Smooth muscle cell (in vitro differentiated cells): ENCODE data around the gene NOTCH4. TPM values are rescaled to one million over a fixed set of nuclear protein-coding genes. Genes with fewer than 3 reads are reported as not detected.

Experiments used
- DNase-seq: peaks from one replicate; lab custom pipeline; 2025; ENCODE audit not compliant: unreplicated experiment; lab: John Stamatoyannopoulos, UW
- H2AFZ ChIP-seq: fragments of 200-600 bp; sonication (generic); 2 replicates; pipeline ENCODE4 v1.6.0; 2016; ENCODE audit warnings: antibody characterized with exemption, low read depth, mild to moderate bottlenecking
- H3F3A ChIP-seq: fragments of 200-600 bp; sonication (generic); 2 replicates; pipeline ENCODE4 v1.6.0; 2017; ENCODE audit warnings: antibody characterized with exemption, low read depth
- H3K27ac ChIP-seq: fragments of 200-600 bp; sonication (generic); 2 replicates; pipeline ENCODE4 v1.5.1; 2016; ENCODE audit warnings: low read depth, mild to moderate bottlenecking
- H3K27me3 ChIP-seq: fragments of 200-600 bp; sonication (generic); 2 replicates; pipeline ENCODE4 v1.6.1; 2016; ENCODE audit warnings: low read depth, mild to moderate bottlenecking
- H3K36me3 ChIP-seq: fragments of 200-600 bp; sonication (generic); 2 replicates; pipeline ENCODE4 v1.5.1; 2016; ENCODE audit warnings: low read depth
- H3K4me1 ChIP-seq: fragments of 200-600 bp; sonication (generic); 2 replicates; pipeline ENCODE4 v1.5.1; 2016; ENCODE audit warnings: low read depth
- H3K4me2 ChIP-seq: fragments of 200-600 bp; sonication (generic); 2 replicates; pipeline ENCODE4 v1.6.0; 2016; ENCODE audit warnings: mild to moderate bottlenecking
- H3K4me3 ChIP-seq: fragments of 200-600 bp; sonication (generic); 2 replicates; pipeline ENCODE4 v1.5.1; 2016; ENCODE audit warnings: mild to moderate bottlenecking
- H3K79me2 ChIP-seq: fragments of 200-600 bp; sonication (generic); 2 replicates; pipeline ENCODE4 v1.6.0; 2016; ENCODE audit warnings: low read depth, mild to moderate bottlenecking
- H3K9ac ChIP-seq: fragments of 200-600 bp; sonication (generic); 2 replicates; pipeline ENCODE4 v1.6.0; 2016; ENCODE audit warnings: low read depth
- H3K9me3 ChIP-seq: fragments of 200-600 bp; sonication (generic); replicated peaks from 2 replicates; pipeline ENCODE4 v1.5.1; 2016; ENCODE audit warnings: low read depth
- H4K20me1 ChIP-seq: fragments of 200-600 bp; sonication (generic); 2 replicates; pipeline ENCODE4 v1.6.0; 2016; ENCODE audit warnings: low read depth
- CTCF ChIP-seq: fragments of 200-600 bp; sonication (generic); IDR thresholded peaks from 2 replicates; pipeline ENCODE4 v1.5.1; 2017; ENCODE audit warnings: borderline replicate concordance, mild to moderate bottlenecking, antibody characterized with exemption; ENCODE audit not compliant: insufficient read depth, poor library complexity, severe bottlenecking
- WGBS: methylation state at CpG from one replicate; pipeline ENCODE4 v1.1.7; 2016; ENCODE audit warnings: low lambda C conversion rate; 5-methylcytosine and 5-hydroxymethylcytosine counted together
- polyA plus RNA-seq: library from polyadenylated mRNA; unstranded; fragments of >200 nt; fragmentation: Nextera tagmentation; extraction: Ambion mirVana; gene quantifications from 2 replicates; pipeline ENCODE4 v1.2.1, GENCODE V29; 2016
- total RNA-seq: library from RNA; depleted of rRNA; stranded (reverse); fragments of >200 nt; gene quantifications from 2 replicates; pipeline ENCODE4 v1.2.3, GENCODE V29; 2014

NOTCH4 gene
- total and polyA plus RNA-seq, 2 experiments from 2014 or later = 0.54 to 1.6 TPM

DNA sequence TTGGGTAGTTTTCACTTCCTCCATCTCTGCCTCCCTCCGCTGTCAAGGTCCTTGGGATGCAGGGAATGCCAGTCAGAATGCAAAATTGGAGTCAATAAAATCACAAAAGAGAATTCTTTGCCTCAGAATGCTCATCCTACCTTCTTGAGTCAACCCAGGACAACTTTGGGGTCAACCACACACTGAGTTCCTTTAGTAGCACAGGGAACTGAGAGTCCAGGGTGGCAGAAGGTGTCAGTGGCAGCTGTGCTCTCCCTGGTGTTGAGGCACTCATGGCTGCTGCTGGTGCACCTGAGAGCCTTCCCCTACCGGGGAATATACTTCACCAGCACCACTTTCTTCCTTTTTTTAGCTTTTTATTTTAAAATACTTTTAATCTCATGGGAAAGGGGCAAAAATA is 829 bp upstream of the NOTCH4 start:
- Histone ChIP-seq H3K4me1 (no peaks in the 10 kb centered on the region), H3K9ac (no peak overlapping the region), H3K27me3 (peaks cover 3% of the 10 kb centered on the region), H4K20me1 (no peaks in the 10 kb centered on the region), H3K4me2 (no peak overlapping the region), H3F3A (no peaks in the 10 kb centered on the region), H2AFZ (no peak overlapping the region), H3K4me3 (no peak overlapping the region), H3K27ac (no peak overlapping the region), H3K79me2 (no peaks in the 10 kb centered on the region), H3K36me3 (no peaks in the 10 kb centered on the region), H3K9me3 (no peaks in the 10 kb centered on the region)
- no peak for TF ChIP-seq CTCF
- DNase-seq = no peak
- 91% methylated on average over 2 of the region's 2 CpGs for WGBS

DNA sequence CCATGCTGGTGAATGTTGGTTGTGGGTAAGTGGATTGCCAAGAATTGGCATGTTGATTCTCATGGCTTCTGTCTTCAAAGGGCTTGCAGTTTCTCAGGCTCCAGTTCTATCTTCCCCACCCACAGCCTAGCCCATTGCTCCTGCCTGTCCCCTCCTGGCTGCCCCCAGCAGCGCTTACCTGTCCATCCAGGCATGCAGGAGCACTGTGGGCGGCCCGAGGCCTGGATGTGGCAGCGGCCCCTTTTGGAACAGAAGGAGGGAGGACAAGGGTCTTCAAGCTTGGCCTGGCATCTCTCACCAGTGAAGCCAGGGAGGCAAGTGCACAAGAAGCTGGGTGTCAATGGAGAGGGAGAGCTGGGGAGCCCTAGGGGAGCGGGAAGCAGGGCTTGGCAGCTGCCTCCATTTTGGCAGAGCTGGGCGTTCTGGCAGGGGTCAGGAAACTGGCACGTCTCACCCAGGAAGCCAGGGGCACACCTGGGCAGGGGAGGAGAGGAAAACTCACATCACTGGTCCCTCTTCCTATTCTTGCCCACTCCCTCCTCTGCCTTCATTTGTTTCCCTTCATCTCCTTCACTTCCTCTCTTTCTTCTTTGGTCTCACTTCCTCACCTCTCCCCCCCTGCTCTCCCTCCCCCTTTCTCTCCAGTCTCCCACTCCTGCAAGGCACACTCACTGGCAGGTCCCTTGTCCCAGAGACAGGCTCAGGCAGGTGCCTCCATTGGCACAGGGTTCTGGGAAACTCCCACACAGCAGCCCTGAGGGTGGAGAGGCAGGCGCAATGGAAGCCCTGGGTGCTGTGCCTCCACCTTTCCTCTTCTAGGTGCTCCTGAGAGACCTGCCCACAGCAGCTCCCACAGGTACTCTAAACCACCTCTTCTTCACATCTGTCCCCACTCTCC is 1.3 kb downstream of the NOTCH4 start:
- Histone ChIP-seq H4K20me1 (no peaks in the 10 kb centered on the region), H3K79me2 (no peaks in the 10 kb centered on the region), H2AFZ (no peak overlapping the region), H3K36me3 (no peaks in the 10 kb centered on the region), H3K9me3 (no peaks in the 10 kb centered on the region), H3K4me2 (no peak overlapping the region), H3K4me1 (no peaks in the 10 kb centered on the region), H3K27ac (no peak overlapping the region), H3F3A (no peaks in the 10 kb centered on the region), H3K27me3 (peaks cover 3% of the 10 kb centered on the region), H3K9ac (no peak overlapping the region), H3K4me3 (no peak overlapping the region)
- no peak for TF ChIP-seq CTCF
- WGBS = 90% methylated on average over 8 of the region's 8 CpGs
- no peak for DNase-seq

DNA sequence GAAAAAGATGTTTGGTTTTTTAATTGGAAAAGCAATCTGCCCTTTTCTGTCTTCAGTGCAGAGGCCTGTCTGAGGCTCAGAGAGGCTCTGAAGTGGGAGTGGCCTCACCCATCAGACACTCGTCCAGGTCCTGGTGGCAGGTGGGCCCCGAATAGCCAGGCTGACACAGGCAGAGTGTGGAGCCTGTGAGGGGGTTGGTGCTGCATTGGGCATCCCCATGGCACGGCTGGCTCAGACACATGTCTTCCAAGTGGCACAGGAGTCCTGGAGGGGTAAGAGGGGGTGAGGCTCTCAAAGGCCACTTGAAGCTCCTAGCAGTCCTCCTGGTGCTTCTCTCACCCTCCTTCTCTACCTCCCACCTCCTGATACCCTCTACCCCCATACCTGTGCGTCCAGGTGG is 3.8 kb downstream of the NOTCH4 start:
- Histone ChIP-seq H3K36me3 (no peaks in the 10 kb centered on the region), H3K4me3 (no peak overlapping the region), H4K20me1 (no peaks in the 10 kb centered on the region), H3K9ac (no peak overlapping the region), H3K79me2 (no peaks in the 10 kb centered on the region), H3K4me2 (no peak overlapping the region), H3K9me3 (no peaks in the 10 kb centered on the region), H3K27ac (no peak overlapping the region), H3K27me3 (peaks cover 3% of the 10 kb centered on the region), H3K4me1 (no peaks in the 10 kb centered on the region), H2AFZ (no peak overlapping the region), H3F3A (no peaks in the 10 kb centered on the region)
- no peak for DNase-seq
- 68% methylated on average over 4 of the region's 4 CpGs for WGBS
- TF ChIP-seq CTCF = no peak

DNA sequence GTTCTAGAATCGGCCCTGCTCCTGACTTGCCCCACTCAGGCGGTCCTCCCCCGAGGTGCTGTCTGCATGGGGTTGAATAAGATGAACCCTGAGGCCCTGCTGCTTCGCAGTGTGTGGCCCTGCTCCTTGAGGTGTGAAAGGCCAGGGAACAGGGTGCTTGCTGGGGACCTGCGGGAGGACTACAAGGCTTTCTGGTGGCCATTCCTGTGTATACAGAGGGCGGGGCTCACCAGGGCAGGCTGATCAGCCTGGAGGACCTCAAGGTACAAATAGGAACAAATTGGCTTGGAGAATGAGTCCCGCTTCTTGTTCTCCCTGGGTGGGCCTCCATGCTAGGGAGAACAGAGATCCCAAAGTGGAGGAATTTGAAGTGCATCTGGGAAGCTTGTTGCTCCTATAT is 5.7 kb downstream of the NOTCH4 start:
- no peak overlapping the region for H3K4me3 ChIP-seq
- WGBS = 84% methylated on average over 7 of the region's 7 CpGs
- no peak overlapping the region for H2AFZ ChIP-seq
- no peaks in the 10 kb centered on the region for H4K20me1 ChIP-seq
- no peak overlapping the region for H3K4me2 ChIP-seq
- no peaks in the 10 kb centered on the region for H3K79me2 ChIP-seq
- no peak overlapping the region for H3K9ac ChIP-seq
- no peaks in the 10 kb centered on the region for H3K4me1 ChIP-seq
- no peaks in the 10 kb centered on the region for H3K36me3 ChIP-seq
- no peak for TF ChIP-seq CTCF
- no peak overlapping the region for H3K27ac ChIP-seq
- H3K9me3 ChIP-seq = no peaks in the 10 kb centered on the region
- no peak for DNase-seq
- H3F3A ChIP-seq = no peaks in the 10 kb centered on the region
- H3K27me3 ChIP-seq = peaks cover 3% of the 10 kb centered on the region
